ENCODE results near the gene PTPN14. TPM values are rescaled to one million over a fixed set of nuclear protein-coding genes. Genes with fewer than 3 reads are reported as not detected.

PTPN14 gene
- total and polyA plus RNA-seq, 2 experiments from 2014 or later = 18.7 to 70.2 TPM

- Histone ChIP-seq H2AFZ (no peak overlapping the region), H3K9me2 (ENCODE audit: insufficient read depth) (no peaks in the 10 kb centered on the region), H3K4me2 (no peak overlapping the region), H4K20me1 (replicated peaks; ENCODE audit: insufficient read depth) (peaks cover 34% of the 10 kb centered on the region), H3K4me3 (no peak overlapping the region), H3F3A (replicated peaks; ENCODE audit: low read depth) (no peaks in the 10 kb centered on the region), H3K79me2 (replicated peaks; ENCODE audit: insufficient read depth) (peaks cover 100% of the 10 kb centered on the region), H3K27ac (ENCODE audit: low read depth) (no peak overlapping the region), H3K27me3 (ENCODE audit: insufficient read depth) (no peaks in the 10 kb centered on the region), H3K36me3 (ENCODE audit: insufficient read depth) (no peaks in the 10 kb centered on the region), H3K4me1 (ENCODE audit: insufficient read depth) (peaks cover 47% of the 10 kb centered on the region)
- Mint-ChIP-seq H3K27me3 (ENCODE audit: insufficient read depth, low read depth, poor library complexity) (peaks cover 11% of the 10 kb centered on the region), H3K9me3 (no peaks in the 10 kb centered on the region), H3K36me3 (ENCODE audit: low read depth) (no peaks in the 10 kb centered on the region), H3K4me1 (peaks cover 49% of the 10 kb centered on the region), H3K27ac (no peak overlapping the region), H3K4me3 (no peak overlapping the region)
- no peak for TF ChIP-seq JUNB (IDR thresholded peaks at IDR 0.05; ENCODE audit: unreplicated experiment)
- TF ChIP-seq ZNF462 (CRISPR knock-in tag; IDR thresholded peaks at IDR 0.05) = no peak
- TF ChIP-seq POLR2AphosphoS5 (IDR thresholded peaks at IDR 0.05; ENCODE audit: low read depth) = no peak
- TF ChIP-seq ZNF114 (CRISPR knock-in tag; IDR thresholded peaks at IDR 0.05) = no peak
- no peak for ATAC-seq
- DNase-seq (ENCODE audit: low spot score) = no peak
Measured at GRCh38 chr1:214546084-214546483, 5.3 kb downstream of the PTPN14 start.

GRCh38 chr1:214545293-214545692, 6.1 kb downstream of the PTPN14 start:
- ATAC-seq (no peak), DNase-seq (ENCODE audit: low spot score) (no peak)
- H3K4me3 Mint-ChIP-seq = no peak overlapping the region
- Histone ChIP-seq H3K27ac (ENCODE audit: low read depth) (no peak overlapping the region), H3K4me3 (no peak overlapping the region), H2AFZ (no peak overlapping the region), H3K4me2 (no peak overlapping the region), H3K9me2 (ENCODE audit: insufficient read depth) (no peaks in the 10 kb centered on the region), H3K27me3 (ENCODE audit: insufficient read depth) (no peaks in the 10 kb centered on the region), H3F3A (replicated peaks; ENCODE audit: low read depth) (no peaks in the 10 kb centered on the region), H3K4me1 (ENCODE audit: insufficient read depth) (peaks cover 54% of the 10 kb centered on the region), H3K79me2 (replicated peaks; ENCODE audit: insufficient read depth) (peaks cover 100% of the 10 kb centered on the region), H4K20me1 (replicated peaks; ENCODE audit: insufficient read depth) (peaks cover 42% of the 10 kb centered on the region), H3K36me3 (ENCODE audit: insufficient read depth) (no peaks in the 10 kb centered on the region)
- peaks cover 54% of the 10 kb centered on the region for H3K4me1 Mint-ChIP-seq
- H3K36me3 Mint-ChIP-seq (ENCODE audit: low read depth) = no peaks in the 10 kb centered on the region
- peaks cover 5% of the 10 kb centered on the region for H3K27me3 Mint-ChIP-seq (ENCODE audit: insufficient read depth, low read depth, poor library complexity)
- no peaks in the 10 kb centered on the region for H3K9me3 Mint-ChIP-seq
- no peak overlapping the region for H3K27ac Mint-ChIP-seq
- TF ChIP-seq EZH2phosphoT487 (IDR thresholded peaks at IDR 0.05; ENCODE audit: unreplicated experiment) = no peak
- no peak for TF ChIP-seq REST (IDR thresholded peaks at IDR 0.05; ENCODE audit: unreplicated experiment)
- no peak for TF ChIP-seq ZNF331 (CRISPR knock-in tag; IDR thresholded peaks at IDR 0.05; ENCODE audit: low read depth)
- TF ChIP-seq, protein P1, sequence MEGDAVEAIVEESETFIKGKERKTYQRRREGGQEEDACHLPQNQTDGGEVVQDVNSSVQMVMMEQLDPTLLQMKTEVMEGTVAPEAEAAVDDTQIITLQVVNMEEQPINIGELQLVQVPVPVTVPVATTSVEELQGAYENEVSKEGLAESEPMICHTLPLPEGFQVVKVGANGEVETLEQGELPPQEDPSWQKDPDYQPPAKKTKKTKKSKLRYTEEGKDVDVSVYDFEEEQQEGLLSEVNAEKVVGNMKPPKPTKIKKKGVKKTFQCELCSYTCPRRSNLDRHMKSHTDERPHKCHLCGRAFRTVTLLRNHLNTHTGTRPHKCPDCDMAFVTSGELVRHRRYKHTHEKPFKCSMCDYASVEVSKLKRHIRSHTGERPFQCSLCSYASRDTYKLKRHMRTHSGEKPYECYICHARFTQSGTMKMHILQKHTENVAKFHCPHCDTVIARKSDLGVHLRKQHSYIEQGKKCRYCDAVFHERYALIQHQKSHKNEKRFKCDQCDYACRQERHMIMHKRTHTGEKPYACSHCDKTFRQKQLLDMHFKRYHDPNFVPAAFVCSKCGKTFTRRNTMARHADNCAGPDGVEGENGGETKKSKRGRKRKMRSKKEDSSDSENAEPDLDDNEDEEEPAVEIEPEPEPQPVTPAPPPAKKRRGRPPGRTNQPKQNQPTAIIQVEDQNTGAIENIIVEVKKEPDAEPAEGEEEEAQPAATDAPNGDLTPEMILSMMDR (conservative IDR thresholded peaks at IDR 0.05; ENCODE audit: low read depth in 2 of 2) = no peak
- TF ChIP-seq POLR2AphosphoS5 (IDR thresholded peaks at IDR 0.05; ENCODE audit: low read depth) = no peak
- TF ChIP-seq ZNF114 (CRISPR knock-in tag; IDR thresholded peaks at IDR 0.05) = no peak
- TF ChIP-seq CREB1 (CRISPR knock-in tag; IDR thresholded peaks at IDR 0.05; ENCODE audit: low read depth) = no peak
- no peak for TF ChIP-seq JUNB (IDR thresholded peaks at IDR 0.05; ENCODE audit: unreplicated experiment)

All from GM23338 (cell line).